HCT116 (cell line): Measurements from ENCODE around the gene C6orf118.

ENCODE experiments used
- CEBPB ChIP-seq: IDR thresholded peaks from 2 replicates; pipeline ENCODE4 v1.6.1; 2012; ENCODE audit warnings: low read depth
- EZH2 ChIP-seq: fragments of 200-600 bp; sonication (generic); IDR thresholded peaks from 2 replicates; pipeline ENCODE4 v1.6.1; 2017; ENCODE audit warnings: antibody characterized with exemption, mixed run types
- EZH2phosphoT487 ChIP-seq: fragments of 200-600 bp; IDR thresholded peaks from 2 replicates; pipeline ENCODE4 v1.6.1; 2018; ENCODE audit warnings: antibody characterized with exemption, borderline replicate concordance
- POLR2A ChIP-seq: IDR thresholded peaks from 2 replicates; pipeline ENCODE4 v1.7.0; 2011; ENCODE audit warnings: borderline replicate concordance; ENCODE audit not compliant: insufficient read depth, insufficient read length; ENCODE audit errors: extremely low read depth
- POLR2AphosphoS5 ChIP-seq: IDR thresholded peaks from 2 replicates; pipeline ENCODE4 v1.6.1; 2011; ENCODE audit warnings: mild to moderate bottlenecking, low read depth, low read length, moderate library complexity
- RAD21 ChIP-seq: IDR thresholded peaks from 2 replicates; pipeline ENCODE4 v1.6.1; 2012; ENCODE audit warnings: low read depth, mild to moderate bottlenecking
- SIN3A ChIP-seq: IDR thresholded peaks from 2 replicates; pipeline ENCODE4 v1.6.1; 2012; ENCODE audit warnings: low read depth
- SRF ChIP-seq: IDR thresholded peaks from 2 replicates; pipeline ENCODE4 v1.6.1; 2012; ENCODE audit warnings: low read depth
- YY1 ChIP-seq: IDR thresholded peaks from 2 replicates; pipeline ENCODE4 v1.6.1; 2011; ENCODE audit warnings: low read length, low read depth, moderate library complexity, mild to moderate bottlenecking; ENCODE audit not compliant: insufficient replicate concordance; ENCODE audit errors: extremely low read depth
- TF ChIP-seq, protein P1 (sequence below), 3 experiments: fragments of 200-600 bp in 1 of 3; sonication (generic) in 1 of 3; IDR thresholded peaks in 2 of 3; conservative IDR thresholded peaks in 1 of 3; 2 replicates each; pipeline ENCODE4 v1.5.1; 2012 to 2017; ENCODE audit warnings: low read depth in 2 of 3, low read length in 2 of 3, antibody characterized with exemption in 1 of 3, borderline replicate concordance in 1 of 3, control low read depth in 1 of 3, mild to moderate bottlenecking in 1 of 3, mixed read lengths in 1 of 3, mixed run types in 1 of 3, moderate library complexity in 1 of 3; ENCODE audit not compliant: insufficient read depth in 1 of 3
- TF ChIP-seq, protein P2 (sequence below): IDR thresholded peaks from 2 replicates; pipeline ENCODE4 v1.6.1; 2012
- TF ChIP-seq, protein P3 (sequence below): IDR thresholded peaks from 2 replicates; pipeline ENCODE4 v1.6.1; 2012
- TF ChIP-seq, protein P4 (sequence below): IDR thresholded peaks from 2 replicates; pipeline ENCODE4 v1.6.1; 2012; ENCODE audit warnings: low read depth
- TF ChIP-seq, protein P5 (sequence below): IDR thresholded peaks from 2 replicates; pipeline ENCODE4 v1.6.1; 2011; ENCODE audit warnings: mild to moderate bottlenecking, low read length, moderate library complexity; ENCODE audit not compliant: insufficient replicate concordance; ENCODE audit errors: extremely low read depth

DNA sequence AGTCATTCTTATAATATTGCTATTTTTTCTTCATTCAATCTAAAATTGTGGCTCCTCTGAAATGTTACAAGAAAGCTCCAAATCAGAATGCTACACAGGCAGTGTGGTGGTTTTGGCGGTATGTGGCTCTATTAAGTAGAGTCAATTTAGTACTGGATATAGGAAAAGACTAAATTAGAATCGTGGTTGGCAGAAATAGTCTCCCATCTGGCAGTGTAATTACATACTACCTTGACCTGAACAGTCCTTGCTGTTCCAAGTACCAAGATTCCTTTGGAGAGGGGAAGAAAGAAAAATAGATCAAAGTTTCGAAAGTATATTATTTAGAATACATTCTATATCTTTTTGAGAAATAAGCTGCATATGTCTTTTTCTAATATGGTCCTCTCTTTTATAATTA is 78.2 kb downstream of the C6orf118 start:
- TF ChIP-seq, protein P1, sequence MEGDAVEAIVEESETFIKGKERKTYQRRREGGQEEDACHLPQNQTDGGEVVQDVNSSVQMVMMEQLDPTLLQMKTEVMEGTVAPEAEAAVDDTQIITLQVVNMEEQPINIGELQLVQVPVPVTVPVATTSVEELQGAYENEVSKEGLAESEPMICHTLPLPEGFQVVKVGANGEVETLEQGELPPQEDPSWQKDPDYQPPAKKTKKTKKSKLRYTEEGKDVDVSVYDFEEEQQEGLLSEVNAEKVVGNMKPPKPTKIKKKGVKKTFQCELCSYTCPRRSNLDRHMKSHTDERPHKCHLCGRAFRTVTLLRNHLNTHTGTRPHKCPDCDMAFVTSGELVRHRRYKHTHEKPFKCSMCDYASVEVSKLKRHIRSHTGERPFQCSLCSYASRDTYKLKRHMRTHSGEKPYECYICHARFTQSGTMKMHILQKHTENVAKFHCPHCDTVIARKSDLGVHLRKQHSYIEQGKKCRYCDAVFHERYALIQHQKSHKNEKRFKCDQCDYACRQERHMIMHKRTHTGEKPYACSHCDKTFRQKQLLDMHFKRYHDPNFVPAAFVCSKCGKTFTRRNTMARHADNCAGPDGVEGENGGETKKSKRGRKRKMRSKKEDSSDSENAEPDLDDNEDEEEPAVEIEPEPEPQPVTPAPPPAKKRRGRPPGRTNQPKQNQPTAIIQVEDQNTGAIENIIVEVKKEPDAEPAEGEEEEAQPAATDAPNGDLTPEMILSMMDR (IDR thresholded peaks at IDR 0.05 in 2 of 3, conservative IDR thresholded peaks at IDR 0.05 in 1 of 3; ENCODE audit: borderline replicate concordance in 1 of 3, insufficient read depth in 1 of 3, low read depth in 2 of 3, low read length in 2 of 3) = no peak
- TF ChIP-seq POLR2A (no peak), POLR2AphosphoS5 (no peak), CEBPB (no peak), RAD21 (no peak), YY1 (no peak), SIN3A (no peak), EZH2phosphoT487 (no peak), SRF (no peak), EZH2 (no peak)
- TF ChIP-seq, protein P2, sequence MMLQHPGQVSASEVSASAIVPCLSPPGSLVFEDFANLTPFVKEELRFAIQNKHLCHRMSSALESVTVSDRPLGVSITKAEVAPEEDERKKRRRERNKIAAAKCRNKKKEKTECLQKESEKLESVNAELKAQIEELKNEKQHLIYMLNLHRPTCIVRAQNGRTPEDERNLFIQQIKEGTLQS = no peak
- TF ChIP-seq, protein P3, sequence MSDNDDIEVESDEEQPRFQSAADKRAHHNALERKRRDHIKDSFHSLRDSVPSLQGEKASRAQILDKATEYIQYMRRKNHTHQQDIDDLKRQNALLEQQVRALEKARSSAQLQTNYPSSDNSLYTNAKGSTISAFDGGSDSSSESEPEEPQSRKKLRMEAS = no peak
- TF ChIP-seq, protein P4, sequence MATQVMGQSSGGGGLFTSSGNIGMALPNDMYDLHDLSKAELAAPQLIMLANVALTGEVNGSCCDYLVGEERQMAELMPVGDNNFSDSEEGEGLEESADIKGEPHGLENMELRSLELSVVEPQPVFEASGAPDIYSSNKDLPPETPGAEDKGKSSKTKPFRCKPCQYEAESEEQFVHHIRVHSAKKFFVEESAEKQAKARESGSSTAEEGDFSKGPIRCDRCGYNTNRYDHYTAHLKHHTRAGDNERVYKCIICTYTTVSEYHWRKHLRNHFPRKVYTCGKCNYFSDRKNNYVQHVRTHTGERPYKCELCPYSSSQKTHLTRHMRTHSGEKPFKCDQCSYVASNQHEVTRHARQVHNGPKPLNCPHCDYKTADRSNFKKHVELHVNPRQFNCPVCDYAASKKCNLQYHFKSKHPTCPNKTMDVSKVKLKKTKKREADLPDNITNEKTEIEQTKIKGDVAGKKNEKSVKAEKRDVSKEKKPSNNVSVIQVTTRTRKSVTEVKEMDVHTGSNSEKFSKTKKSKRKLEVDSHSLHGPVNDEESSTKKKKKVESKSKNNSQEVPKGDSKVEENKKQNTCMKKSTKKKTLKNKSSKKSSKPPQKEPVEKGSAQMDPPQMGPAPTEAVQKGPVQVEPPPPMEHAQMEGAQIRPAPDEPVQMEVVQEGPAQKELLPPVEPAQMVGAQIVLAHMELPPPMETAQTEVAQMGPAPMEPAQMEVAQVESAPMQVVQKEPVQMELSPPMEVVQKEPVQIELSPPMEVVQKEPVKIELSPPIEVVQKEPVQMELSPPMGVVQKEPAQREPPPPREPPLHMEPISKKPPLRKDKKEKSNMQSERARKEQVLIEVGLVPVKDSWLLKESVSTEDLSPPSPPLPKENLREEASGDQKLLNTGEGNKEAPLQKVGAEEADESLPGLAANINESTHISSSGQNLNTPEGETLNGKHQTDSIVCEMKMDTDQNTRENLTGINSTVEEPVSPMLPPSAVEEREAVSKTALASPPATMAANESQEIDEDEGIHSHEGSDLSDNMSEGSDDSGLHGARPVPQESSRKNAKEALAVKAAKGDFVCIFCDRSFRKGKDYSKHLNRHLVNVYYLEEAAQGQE = no peak
- TF ChIP-seq, protein P5, sequence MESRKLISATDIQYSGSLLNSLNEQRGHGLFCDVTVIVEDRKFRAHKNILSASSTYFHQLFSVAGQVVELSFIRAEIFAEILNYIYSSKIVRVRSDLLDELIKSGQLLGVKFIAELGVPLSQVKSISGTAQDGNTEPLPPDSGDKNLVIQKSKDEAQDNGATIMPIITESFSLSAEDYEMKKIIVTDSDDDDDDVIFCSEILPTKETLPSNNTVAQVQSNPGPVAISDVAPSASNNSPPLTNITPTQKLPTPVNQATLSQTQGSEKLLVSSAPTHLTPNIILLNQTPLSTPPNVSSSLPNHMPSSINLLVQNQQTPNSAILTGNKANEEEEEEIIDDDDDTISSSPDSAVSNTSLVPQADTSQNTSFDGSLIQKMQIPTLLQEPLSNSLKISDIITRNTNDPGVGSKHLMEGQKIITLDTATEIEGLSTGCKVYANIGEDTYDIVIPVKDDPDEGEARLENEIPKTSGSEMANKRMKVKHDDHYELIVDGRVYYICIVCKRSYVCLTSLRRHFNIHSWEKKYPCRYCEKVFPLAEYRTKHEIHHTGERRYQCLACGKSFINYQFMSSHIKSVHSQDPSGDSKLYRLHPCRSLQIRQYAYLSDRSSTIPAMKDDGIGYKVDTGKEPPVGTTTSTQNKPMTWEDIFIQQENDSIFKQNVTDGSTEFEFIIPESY = no peak
